Right lung (tissue), 5 donors: ENCODE data around the gene SPPL2B. TPM values are rescaled to one million over a fixed set of nuclear protein-coding genes. Genes with fewer than 3 reads are reported as not detected.
A peak's percentile ranks its signal among the peaks of the same experiment; 100 is the strongest.

Experiments
- DNase-seq, 2 donors: peaks; one replicate each; pipeline ENCODE4 v3.0.0-alpha.2; 2013
- polyA plus RNA-seq, 5 donors: library from polyadenylated mRNA; unstranded; fragments of 120-200 nt; gene quantifications; one replicate each; pipeline versions ENCODE4 v1.2.1 to v1.2.3, GENCODE V29; 2013; ENCODE audit warnings: inconsistent platforms in 1 of 5, low replicate concordance in 1 of 5; ENCODE audit not compliant: insufficient read length in 5 of 5, insufficient read depth in 1 of 5

The SPPL2B gene
- polyA plus RNA-seq, 5 donors = 45.4 to 107 (median 76.0) TPM

DNA sequence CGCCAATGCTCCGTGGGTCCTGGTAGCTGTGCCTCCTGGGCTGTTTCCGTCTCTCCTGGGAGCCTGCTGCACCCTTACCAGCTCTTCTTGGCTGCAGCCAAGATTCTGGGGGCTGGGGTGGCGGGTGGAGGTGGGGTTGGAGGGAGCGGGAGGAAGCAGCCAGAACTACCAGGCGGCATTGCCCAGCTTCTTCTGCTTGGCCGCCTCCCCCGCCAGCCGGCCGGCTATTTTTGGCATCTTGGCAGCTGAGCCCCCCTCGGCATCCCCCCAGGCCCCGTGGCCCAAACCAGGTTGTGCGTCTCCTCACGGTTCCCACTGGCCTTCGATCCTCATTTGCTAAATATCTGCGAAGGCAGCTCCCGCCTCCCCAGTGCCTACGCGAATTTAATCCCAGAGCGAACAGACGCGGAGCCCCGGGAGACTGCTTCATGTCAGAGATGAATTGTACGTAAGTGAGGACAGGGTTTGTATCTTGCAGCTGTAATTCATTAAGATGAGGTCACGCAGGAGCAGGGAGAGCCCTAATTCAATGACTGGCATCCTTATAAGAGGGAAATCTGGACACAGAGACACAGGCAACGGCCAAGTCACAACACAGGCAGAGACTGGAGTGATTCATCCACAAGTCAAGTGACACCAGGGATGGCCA is 33.7 kb upstream of the SPPL2B start:
- no peak for DNase-seq

DNA sequence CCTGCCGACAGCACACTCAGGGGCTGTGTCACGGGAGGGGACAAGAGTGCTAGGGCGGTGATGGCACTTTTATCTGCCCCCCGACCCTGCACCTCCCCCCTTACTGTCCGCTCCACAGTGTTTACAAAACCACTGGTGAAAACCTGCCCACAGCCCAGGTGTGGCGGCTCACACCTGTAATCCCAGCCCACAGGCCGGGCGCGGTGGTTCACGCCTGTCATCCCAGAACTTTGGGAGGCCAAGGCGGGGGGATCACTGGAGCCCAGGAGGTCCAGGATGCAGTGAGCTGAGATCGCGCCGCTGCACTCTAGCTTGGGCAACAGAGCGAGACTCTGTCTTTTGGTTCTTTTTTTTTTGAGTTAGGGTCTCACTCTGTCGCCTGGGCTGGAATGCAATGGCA is 32.3 kb upstream of the SPPL2B start:
- no peak for DNase-seq

DNA sequence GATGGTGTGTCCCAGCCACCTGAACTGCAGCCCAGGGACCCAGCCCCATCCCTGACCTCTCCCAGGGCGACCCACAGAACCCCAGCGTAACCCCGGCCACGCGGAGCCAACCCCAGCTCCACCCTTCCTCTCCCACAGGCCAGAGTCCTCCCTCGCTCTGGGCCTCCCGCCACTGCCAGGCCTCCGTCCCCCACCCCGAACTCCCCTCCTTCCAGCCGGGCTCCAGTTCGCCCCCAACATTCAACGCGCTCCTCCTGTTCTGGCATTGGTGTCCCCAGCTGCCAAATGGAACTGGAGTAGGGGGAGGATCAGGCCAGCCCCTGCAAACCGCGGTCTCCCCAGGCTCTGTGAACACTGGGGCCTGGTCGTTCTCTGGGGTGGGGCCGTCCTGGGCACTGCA is 28.0 kb upstream of the SPPL2B start:
- no peak for DNase-seq

DNA sequence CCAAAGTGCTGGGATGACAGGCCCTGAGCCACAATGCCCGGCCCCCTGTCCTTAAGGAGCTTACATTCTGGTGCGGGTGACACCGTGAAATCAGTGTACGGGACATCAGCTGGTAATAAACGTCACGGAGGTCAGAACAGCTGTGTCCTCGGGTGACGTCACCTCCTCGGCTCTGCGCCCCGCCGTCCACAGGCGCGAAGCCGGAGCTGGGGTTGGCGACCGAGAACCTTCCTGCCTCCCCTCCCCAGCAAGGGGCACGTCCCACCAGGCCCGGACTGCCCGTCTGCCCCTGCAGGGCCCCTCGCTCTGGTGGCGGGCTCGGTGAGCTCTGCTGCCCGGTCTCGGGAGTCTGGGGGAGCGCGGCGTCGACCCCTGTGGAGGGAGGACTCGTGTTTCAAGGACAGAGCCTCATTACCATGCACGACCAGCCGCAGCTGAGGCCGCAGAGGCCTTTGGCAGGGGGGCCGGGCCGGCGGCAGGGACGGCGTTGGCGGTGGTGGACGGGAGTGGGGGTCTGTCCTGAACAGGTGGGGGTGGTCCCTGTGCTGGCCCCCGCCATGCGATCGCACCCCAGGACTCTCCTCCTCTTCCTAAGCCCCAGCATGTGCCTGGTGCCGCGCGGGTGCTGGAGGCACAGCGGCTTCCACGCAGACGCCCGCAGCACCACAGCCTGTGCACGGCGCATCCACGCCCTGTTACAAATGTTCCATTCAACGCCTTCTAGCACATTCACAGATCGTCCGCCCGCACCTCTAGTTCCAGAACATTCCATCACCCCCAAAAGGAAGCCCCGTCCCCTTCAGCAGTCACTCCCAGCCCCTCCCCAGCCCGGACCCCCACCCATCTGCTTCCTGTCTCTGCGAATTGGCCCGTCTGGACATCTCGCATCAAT is 25.9 kb upstream of the SPPL2B start:
- DNase-seq = peak in 1 of 2 donors; percentile 40

DNA sequence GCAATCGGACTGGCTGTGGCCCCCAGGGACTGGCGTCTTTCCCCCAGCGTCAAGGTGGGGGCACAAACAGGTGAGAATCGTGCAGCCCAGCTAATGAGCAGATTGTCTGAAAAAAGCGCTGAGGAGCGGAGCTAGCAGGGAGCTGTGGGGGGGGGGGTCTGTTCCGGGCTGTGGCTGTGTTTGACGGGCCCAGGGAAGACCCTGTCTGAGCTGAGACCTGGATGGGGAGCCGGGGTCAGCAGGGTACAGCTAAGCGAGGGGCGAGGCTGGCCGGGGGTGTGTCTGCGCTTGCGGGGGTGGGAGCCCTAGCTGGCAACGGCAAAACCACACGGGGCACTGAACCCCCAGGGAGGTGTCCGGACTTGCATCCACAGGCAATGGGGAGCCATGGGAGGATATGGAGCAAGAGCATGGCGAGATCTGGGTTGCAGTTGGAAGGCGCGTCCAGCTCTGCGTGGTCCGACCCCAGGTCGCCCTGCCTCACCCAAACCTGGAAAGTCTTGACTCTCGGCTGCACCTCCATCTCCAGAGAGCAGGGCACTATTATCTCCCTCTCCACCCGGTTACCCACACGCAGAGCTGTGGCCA is 25.2 kb upstream of the SPPL2B start:
- DNase-seq = no peak

DNA sequence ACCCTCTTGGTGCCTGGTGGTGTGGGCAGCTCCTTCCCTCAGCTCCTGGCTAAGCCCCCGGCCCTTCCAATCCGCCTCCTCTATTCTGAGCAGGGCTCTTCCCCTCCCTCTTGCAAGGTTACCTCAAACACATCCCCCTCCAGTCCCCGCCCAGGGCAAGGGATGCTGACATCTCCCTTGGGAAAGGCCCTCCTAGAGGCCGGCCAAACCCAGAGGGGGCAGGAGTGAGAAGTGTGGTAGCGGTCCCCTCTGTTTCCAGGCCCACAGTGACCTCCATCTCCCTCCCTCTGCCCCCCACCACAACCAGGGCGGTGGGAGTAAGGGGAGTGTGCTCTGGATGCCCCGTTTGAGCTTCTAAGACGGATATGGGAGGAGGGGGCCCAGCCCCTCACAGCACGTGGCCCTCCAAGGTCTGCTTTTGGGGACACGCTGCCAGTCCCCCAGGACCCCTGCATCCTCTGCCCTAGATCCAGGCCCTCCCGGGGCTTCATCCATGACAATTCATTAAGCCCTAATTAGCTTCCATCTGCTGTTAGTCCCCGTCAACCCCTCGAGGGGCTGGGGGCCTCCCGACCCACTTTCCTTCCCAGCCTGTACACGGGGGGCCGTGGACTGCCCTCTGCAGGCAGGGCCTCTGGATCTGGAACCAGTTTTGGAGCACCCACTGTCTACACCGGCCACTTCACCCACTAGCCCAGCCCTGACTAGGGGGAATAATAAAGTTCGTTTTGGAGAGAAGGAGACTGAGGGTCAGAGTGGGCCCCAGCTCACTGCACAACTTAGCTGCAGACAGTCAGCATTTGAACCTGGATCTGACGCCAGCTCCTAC is 22.8 kb upstream of the SPPL2B start:
- DNase-seq = no peak

DNA sequence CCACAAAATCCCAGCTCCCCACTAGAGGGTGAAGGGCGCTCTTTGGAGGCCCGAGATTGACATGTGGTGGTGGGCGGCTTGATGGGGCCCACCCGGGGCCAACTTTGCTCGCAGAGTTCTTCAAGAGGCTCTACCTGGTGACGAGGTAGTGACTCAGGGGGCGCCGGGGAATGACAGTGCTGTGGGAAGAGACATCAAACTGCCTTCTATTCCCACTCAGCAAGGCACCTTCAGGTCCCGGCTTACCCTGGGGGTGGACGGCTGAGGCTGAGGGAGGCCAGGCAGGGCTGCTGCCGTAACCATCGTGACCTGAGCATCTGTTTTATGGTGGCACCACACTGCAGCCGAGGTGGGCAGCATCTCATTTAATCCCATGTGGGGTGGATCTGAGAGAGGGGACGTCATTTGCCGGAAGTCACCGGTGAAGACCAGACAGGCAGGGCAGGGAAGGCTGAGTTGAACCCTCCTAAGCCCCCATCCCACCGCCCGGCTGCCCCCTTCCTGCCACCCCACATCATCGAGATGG is 22.1 kb upstream of the SPPL2B start:
- no peak for DNase-seq

DNA sequence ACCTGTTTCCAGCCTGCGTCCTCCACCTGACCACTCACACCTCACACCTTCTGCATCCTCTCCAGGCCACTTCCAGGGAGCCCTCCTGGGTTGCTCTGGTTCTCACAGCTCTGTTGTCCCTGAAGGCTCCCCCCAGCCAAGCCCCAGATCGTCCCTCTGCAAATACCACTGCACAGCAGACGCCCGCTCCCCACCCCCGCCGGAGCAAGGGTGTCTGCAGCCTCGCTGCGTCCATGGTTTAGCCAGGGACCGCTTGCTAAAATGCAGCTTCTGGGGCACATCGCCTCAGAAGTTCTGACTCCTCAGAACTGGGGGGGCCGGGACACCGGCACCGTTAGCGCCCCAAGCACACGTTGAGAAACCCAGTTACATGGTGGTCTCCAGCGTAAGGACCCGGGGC is 21.5 kb upstream of the SPPL2B start:
- DNase-seq = no peak

DNA sequence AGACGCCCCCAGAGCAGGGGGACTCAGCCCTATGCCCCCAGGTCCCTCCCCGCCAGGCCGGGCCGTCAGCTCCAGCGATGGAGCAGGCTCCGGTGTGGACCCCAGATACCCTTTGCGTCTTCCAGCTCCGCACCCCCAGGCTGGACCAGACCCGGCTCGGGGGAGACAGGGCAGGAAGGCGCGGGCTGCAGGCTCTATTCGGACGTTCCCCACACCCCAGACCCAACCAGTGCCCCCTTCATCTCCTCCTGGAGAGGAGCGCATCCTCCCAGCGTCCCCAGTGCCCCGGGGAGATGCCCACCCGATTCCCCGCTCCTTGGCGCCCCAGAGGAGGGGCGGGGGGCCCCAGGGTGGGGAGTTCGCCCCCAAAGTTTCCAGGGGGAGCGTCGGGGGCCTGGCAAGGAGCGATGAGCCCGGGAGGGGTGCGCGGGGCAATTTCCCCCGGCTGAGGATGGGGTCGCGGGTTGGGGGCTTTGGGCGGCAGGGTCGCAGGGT is 20.9 kb upstream of the SPPL2B start:
- DNase-seq = no peak

DNA sequence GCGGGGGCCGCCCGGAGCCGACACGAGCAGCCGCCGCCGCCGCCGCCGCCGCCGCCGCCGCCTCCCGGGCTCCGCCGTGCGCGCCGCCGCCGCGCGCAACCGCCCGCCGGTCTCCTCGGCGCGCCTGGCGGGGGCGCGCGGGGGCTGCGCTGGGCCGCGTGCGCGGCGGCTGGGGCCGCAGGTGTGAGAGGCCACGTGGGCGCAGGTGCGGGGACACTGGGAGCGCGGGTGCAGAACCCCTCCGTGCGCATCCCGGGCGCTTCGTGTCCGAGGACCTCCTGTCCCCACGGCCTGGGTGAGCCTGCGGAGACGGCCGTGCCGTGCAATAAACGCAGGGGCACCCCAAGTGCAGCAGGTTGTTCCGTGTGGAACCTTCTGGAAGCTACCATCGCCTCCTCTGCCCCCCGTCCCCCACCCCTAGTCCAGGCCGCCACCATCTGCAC is 20.3 kb upstream of the SPPL2B start, which contains the start of gene LINGO3:
Gene LINGO3, minus strand, starts transcription at position 41 of the 443 bp plus-strand sequence. CDS start 16,378 bp downstream, outside the sequence.
- no peak for DNase-seq

DNA sequence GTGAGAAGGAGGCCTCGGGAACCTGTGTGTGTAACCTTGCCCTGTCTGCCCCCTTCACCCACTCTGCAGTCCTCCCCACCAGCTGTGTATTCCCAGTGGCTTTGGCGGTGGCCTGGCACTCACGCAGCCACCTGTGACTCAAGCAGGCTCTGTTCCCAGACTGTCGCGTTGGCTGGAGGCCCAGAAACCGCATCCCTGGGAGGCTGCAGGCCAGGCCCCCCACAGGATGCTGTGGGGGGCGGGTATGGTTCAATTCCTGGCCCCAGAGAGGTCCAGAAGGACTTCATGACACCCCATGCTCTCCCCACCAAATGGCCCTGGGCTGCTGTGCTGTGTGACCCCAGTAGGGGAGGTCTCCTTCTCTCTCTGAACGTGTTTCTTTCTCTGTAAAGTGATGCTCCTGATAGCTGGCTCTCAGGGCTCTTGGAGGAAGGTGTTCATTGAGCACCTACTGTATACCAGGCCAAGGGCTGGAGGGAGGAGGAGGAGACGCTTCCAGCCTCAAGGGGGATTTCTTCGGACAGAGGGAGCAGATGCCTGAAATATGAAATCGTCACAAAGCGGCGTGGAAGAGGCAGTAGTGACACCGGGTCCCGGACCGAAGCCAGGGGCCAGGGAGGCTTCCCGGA is 18.6 kb upstream of the SPPL2B start:
- DNase-seq = no peak

DNA sequence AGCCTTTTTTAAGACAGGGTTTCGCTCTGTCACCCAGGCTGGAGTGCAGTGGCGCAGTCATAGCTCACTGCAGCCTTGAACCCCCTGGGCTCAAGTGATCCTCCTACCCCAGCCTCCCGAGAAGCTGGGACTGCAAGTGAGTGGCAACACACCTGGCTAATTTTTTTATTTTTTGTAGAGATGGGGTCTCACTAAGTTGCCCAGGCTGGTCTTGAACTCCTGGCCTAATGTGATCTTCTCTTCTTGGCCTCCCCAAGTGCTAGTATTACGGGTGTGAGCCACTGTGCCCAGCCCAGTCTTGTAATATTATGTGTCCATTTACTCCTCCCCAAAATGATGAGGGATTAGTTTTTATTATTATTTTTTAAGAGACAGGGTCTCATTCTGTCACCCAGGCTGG is 17.4 kb upstream of the SPPL2B start:
- no peak for DNase-seq

DNA sequence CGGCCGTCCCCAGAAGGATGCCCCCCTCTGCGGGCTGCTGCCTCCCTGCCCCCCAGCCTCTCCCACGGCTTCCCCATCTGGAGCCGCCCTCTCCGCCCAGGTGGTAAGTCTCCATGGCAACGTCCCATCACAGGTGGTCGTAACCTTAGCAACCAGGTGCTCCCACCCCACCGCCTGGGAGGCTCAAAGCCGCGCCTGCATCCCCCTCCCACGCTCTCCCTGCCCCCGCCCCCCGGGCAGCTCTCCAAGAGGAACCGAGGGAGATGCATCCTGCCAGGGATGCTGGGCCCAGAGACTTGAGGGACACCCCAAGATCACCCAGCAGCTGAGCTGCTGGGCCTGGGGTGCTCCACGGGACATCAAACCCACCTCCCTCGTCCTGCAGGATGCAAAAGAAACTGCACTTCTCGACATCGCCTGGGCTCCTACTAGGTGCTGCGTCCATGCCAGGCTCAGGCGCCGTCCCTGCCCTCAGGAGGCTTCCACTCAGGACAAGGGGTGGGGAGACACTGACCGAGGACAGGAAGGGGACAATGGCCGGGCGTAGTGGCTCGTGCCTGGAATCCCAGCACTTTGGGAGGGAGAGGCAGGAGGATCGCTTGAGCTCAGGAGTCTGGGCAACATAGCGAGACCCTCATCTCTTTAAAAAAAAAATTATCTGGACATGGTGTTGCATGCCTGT is 15.5 kb upstream of the SPPL2B start:
- DNase-seq = no peak

DNA sequence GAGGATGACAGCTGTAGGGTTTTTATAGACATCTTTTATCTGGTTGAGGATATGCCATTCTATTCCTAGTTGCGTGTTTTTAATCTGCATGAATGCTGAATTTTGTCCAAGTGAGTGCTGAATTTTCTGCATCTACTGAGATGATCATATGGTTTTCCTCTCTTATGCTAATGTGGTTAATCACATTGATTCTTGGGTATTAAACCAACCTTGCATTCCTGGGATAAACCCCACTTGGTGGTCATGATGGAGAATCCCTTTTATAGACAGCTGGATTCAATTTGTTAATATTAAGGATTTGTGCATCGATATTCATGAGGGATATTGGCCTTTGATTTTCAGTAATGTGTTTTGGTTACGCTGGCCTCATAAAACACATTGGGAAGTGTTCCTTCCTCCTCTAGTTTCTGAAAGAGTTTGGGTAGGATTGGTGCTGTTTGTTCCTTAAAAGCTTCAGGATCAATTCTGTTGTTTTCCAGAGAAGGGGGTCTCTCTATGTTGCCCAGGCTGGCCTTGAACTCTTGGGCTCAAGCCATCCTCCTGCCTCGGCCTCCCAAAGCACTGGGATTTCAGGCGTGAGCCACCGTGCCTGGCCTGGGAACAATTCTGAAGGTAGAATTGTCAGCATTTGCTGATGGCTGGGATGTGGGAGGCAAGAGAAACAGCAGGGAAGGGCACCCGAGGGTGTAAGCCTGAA is 13.2 kb upstream of the SPPL2B start:
- DNase-seq = no peak

DNA sequence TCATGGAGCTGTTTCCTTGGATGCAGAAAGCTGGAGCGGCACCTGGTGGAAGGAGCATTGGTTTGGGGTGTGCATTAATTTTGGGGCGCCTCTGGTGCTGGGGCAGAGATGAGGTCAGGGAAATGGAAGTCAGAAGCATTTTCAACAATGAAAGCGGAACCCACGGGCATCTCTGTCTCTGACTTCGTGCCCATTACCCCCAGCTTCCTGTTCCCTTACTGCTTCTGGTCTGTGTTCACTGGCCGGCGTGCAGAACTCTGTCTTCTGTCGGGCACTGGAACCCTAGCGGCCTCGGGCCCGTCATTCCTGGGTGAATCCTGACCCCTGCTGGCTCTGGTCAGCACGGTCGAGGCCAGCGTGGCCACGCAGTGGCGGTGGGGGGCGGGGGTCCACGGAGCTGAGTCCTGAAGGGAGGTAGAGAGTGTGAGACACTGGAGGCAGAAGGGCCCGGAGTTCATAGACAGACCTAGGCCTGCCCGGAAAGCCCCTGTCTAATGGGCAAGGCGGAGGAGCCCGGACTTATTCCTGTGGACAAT is 12.6 kb upstream of the SPPL2B start:
- no peak for DNase-seq

DNA sequence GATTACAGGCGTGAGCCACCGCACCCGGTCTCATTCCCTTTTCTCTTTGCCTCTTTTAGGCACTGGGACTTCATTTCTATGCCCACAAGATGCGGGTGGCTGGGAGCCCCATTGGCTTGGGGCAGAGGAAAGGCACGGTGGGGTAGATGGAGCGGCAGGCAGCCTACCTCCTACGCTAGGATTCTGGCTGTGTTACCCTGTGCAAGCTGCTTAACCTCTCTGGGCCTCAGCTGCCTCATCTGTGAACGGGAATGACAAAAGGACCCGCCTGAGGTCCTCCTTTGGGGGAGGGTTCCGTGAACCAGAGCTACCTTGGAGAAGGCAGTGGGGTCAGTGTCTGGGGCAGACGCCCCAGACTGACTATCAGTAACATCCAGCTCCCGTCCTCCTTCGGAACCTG is 11.2 kb upstream of the SPPL2B start:
- no peak for DNase-seq

DNA sequence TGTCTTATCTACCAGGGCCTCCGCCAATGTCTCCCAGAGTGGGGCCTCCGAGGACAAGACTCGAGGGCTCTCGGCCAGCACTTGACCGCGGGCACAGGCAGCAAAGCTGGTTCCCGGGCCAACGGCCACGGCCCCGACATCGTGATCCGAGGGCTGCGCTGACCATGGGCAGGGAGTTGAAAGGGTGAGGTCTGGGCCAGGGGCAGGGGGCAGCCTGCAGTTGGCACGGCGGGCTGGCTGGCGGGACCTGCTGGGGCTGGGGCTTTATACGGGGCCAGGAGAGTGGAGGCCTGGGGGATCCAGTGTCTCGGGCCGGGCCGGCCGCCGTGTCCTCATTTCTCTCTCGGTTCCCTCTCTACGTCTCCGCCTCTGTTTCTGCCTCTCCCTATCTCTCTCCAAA is 10.7 kb upstream of the SPPL2B start:
- DNase-seq = no peak

DNA sequence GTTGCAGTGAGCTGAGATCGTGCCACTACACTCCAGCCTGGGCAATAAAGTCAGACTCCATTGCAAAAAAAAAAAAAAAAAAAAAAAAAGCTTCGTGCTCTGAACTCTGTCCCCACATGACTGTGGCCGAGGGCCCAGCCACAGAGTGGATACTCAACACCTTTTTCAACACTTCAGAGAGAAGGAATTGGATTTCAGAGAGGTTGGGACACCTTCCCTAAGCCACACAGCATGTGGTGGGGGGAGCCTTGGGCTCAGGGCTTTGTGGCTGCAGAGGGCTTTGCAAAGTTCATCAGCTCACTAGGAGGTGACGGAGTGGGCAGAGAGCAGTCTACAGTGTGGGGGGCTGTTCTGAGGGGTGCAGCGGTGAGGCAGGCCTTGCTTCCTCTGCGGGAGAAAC is 9.6 kb upstream of the SPPL2B start:
- no peak for DNase-seq

DNA sequence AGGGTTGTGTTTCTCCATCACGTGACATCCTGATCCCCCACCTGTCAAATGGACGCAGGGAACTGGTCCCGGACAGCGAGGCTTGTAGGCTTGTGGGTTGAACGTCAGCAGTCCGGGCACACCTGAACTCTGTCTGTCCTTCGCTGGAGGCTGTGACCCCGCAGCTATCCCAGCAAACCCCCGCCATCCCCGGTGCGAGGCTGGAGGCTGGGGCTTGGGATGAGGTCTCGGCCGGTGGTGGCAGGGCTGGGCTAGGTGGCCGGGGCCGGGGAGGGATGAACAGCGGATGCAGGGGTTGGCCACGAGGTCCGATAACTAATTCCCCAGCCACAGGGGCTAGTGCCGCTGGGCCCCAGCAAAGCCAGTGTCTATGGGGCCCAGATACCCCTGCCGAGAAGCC is 8.9 kb upstream of the SPPL2B start:
- DNase-seq = no peak
